ENCODE results near the gene ARL5B. TPM values are rescaled to one million over a fixed set of nuclear protein-coding genes. Genes with fewer than 3 reads are reported as not detected.

The ARL5B gene
- total RNA-seq, 2 experiments from 2014 or later: 9.1 TPM

- ChIA-PET CTCF (no interaction called here), POLR2A (no interaction called here)
- Mint-ChIP-seq H3K27ac (no peak overlapping the region), H3K9me3 (ENCODE audit: insufficient read depth) (no peaks in the 10 kb centered on the region), H3K27me3 (ENCODE audit: low read depth) (no peaks in the 10 kb centered on the region), H3K36me3 (ENCODE audit: low read depth) (peaks cover 7% of the 10 kb centered on the region), H3K4me1 (ENCODE audit: low read depth) (peaks cover 13% of the 10 kb centered on the region), H3K4me3 (no peak overlapping the region)
- ATAC-seq (no peak), DNase-seq (no peak)
Observed at GRCh38 chr10:18685555-18685954, 26.3 kb downstream of the ARL5B start.

GRCh38 chr10:18687195-18687594 lies 28.0 kb downstream of the ARL5B start:
- peaks cover 13% of the 10 kb centered on the region for H3K4me1 Mint-ChIP-seq (ENCODE audit: low read depth)
- H3K27me3 Mint-ChIP-seq (ENCODE audit: low read depth): no peaks in the 10 kb centered on the region
- peaks cover 4% of the 10 kb centered on the region for H3K36me3 Mint-ChIP-seq (ENCODE audit: low read depth)
- ChIA-PET POLR2A (no interaction called here), CTCF (no interaction called here)
- no peak overlapping the region for H3K4me3 Mint-ChIP-seq
- DNase-seq (no peak), ATAC-seq (no peak)
- H3K27ac Mint-ChIP-seq: no peak overlapping the region
- H3K9me3 Mint-ChIP-seq (ENCODE audit: insufficient read depth): no peaks in the 10 kb centered on the region

- peaks cover 13% of the 10 kb centered on the region for H3K4me1 Mint-ChIP-seq (ENCODE audit: low read depth)
Observed at GRCh38 chr10:18687706-18688105, 28.5 kb downstream of the ARL5B start.

GRCh38 chr10:18689498-18689897 lies 30.3 kb downstream of the ARL5B start:
- CTCF ChIA-PET: no interaction called here
- Mint-ChIP-seq H3K36me3 (ENCODE audit: low read depth) (no peaks in the 10 kb centered on the region), H3K9me3 (ENCODE audit: insufficient read depth) (no peaks in the 10 kb centered on the region), H3K4me3 (no peak overlapping the region), H3K27me3 (ENCODE audit: low read depth) (no peaks in the 10 kb centered on the region), H3K4me1 (ENCODE audit: low read depth) (peaks cover 9% of the 10 kb centered on the region), H3K27ac (no peak overlapping the region)
- ATAC-seq (no peak), DNase-seq (no peak)
- POLR2A ChIA-PET: no interaction called here

More at GRCh38 chr10:18687706-18688105, 28.5 kb downstream of the ARL5B start:
- H3K4me3 Mint-ChIP-seq: no peak overlapping the region
- no peaks in the 10 kb centered on the region for H3K27me3 Mint-ChIP-seq (ENCODE audit: low read depth)
- H3K9me3 Mint-ChIP-seq (ENCODE audit: insufficient read depth): no peaks in the 10 kb centered on the region
- POLR2A ChIA-PET: no interaction called here
- ATAC-seq: no peak
- no peak overlapping the region for H3K27ac Mint-ChIP-seq
- no peak for DNase-seq
- H3K36me3 Mint-ChIP-seq (ENCODE audit: low read depth): peaks cover 4% of the 10 kb centered on the region
- CTCF ChIA-PET: no interaction called here

GRCh38 chr10:18690541-18690940 lies 31.3 kb downstream of the ARL5B start:
- POLR2A ChIA-PET: no interaction called here
- DNase-seq (no peak), ATAC-seq (no peak)
- no peaks in the 10 kb centered on the region for H3K27me3 Mint-ChIP-seq (ENCODE audit: low read depth)
- H3K36me3 Mint-ChIP-seq (ENCODE audit: low read depth): no peaks in the 10 kb centered on the region
- H3K27ac Mint-ChIP-seq: no peak overlapping the region
- no peaks in the 10 kb centered on the region for H3K9me3 Mint-ChIP-seq (ENCODE audit: insufficient read depth)
- H3K4me1 Mint-ChIP-seq (ENCODE audit: low read depth): no peaks in the 10 kb centered on the region
- H3K4me3 Mint-ChIP-seq: no peak overlapping the region
- CTCF ChIA-PET: no interaction called here

GRCh38 chr10:18699849-18700840 lies 40.9 kb downstream of the ARL5B start:
- H3K27ac Mint-ChIP-seq: no peak overlapping the region
- DNase-seq (no peak), ATAC-seq (no peak)
- no peaks in the 10 kb centered on the region for H3K27me3 Mint-ChIP-seq (ENCODE audit: low read depth)
- CTCF ChIA-PET: no interaction called here
- H3K36me3 Mint-ChIP-seq (ENCODE audit: low read depth): no peaks in the 10 kb centered on the region
- H3K4me3 Mint-ChIP-seq: no peak overlapping the region
- H3K4me1 Mint-ChIP-seq (ENCODE audit: low read depth): no peaks in the 10 kb centered on the region
- POLR2A ChIA-PET: no interaction called here
- H3K9me3 Mint-ChIP-seq (ENCODE audit: insufficient read depth): no peaks in the 10 kb centered on the region

- CTCF ChIA-PET: no interaction called here
- DNase-seq (no peak), ATAC-seq (no peak)
- Mint-ChIP-seq H3K27ac (no peak overlapping the region), H3K4me3 (no peak overlapping the region), H3K4me1 (ENCODE audit: low read depth) (no peaks in the 10 kb centered on the region), H3K27me3 (ENCODE audit: low read depth) (no peaks in the 10 kb centered on the region), H3K36me3 (ENCODE audit: low read depth) (no peaks in the 10 kb centered on the region), H3K9me3 (ENCODE audit: insufficient read depth) (no peaks in the 10 kb centered on the region)
- POLR2A ChIA-PET: no interaction called here
Observed at GRCh38 chr10:18703521-18703920, 44.3 kb downstream of the ARL5B start.

GRCh38 chr10:18710201-18710653 lies 51.0 kb downstream of the ARL5B start:
- ChIA-PET POLR2A (no interaction called here), CTCF (no interaction called here)
- ATAC-seq (no peak), DNase-seq (no peak)
- Mint-ChIP-seq H3K27ac (no peak overlapping the region), H3K4me1 (ENCODE audit: low read depth) (no peaks in the 10 kb centered on the region), H3K36me3 (ENCODE audit: low read depth) (no peaks in the 10 kb centered on the region), H3K9me3 (ENCODE audit: insufficient read depth) (no peaks in the 10 kb centered on the region), H3K27me3 (ENCODE audit: low read depth) (no peaks in the 10 kb centered on the region), H3K4me3 (no peak overlapping the region)

GRCh38 chr10:18713077-18713476 lies 53.8 kb downstream of the ARL5B start:
- H3K27ac Mint-ChIP-seq: no peak overlapping the region
- no peaks in the 10 kb centered on the region for H3K27me3 Mint-ChIP-seq (ENCODE audit: low read depth)
- ChIA-PET CTCF (no interaction called here), POLR2A (interaction anchor here (0.6 kb wide), 1 partner anchor 54 kb away, joined by 4 read pairs; no protein-coding TSS in a partner anchor)
- H3K9me3 Mint-ChIP-seq (ENCODE audit: insufficient read depth): no peaks in the 10 kb centered on the region
- no peak for DNase-seq
- no peaks in the 10 kb centered on the region for H3K36me3 Mint-ChIP-seq (ENCODE audit: low read depth)
- H3K4me1 Mint-ChIP-seq (ENCODE audit: low read depth): no peaks in the 10 kb centered on the region
- no peak overlapping the region for H3K4me3 Mint-ChIP-seq
- ATAC-seq: no peak

- ChIA-PET POLR2A (no interaction called here), CTCF (no interaction called here)
- ATAC-seq (no peak), DNase-seq (no peak)
- Mint-ChIP-seq H3K36me3 (ENCODE audit: low read depth) (no peaks in the 10 kb centered on the region), H3K27ac (no peak overlapping the region), H3K9me3 (ENCODE audit: insufficient read depth) (no peaks in the 10 kb centered on the region), H3K4me3 (no peak overlapping the region), H3K4me1 (ENCODE audit: low read depth) (no peaks in the 10 kb centered on the region), H3K27me3 (ENCODE audit: low read depth) (no peaks in the 10 kb centered on the region)
Observed at GRCh38 chr10:18718991-18719390, 59.8 kb downstream of the ARL5B start.

- Mint-ChIP-seq H3K27me3 (ENCODE audit: low read depth) (no peaks in the 10 kb centered on the region), H3K36me3 (ENCODE audit: low read depth) (no peaks in the 10 kb centered on the region), H3K4me3 (no peak overlapping the region), H3K9me3 (ENCODE audit: insufficient read depth) (no peaks in the 10 kb centered on the region), H3K27ac (no peak overlapping the region), H3K4me1 (ENCODE audit: low read depth) (no peaks in the 10 kb centered on the region)
- POLR2A ChIA-PET: no interaction called here
- CTCF ChIA-PET: no interaction called here
- DNase-seq: no peak
- ATAC-seq: no peak
Observed at GRCh38 chr10:18719811-18720210, 60.6 kb downstream of the ARL5B start.

GRCh38 chr10:18721067-18721466 lies 61.8 kb downstream of the ARL5B start:
- Mint-ChIP-seq H3K4me1 (ENCODE audit: low read depth) (no peaks in the 10 kb centered on the region), H3K4me3 (no peak overlapping the region), H3K27ac (no peak overlapping the region), H3K9me3 (ENCODE audit: insufficient read depth) (no peaks in the 10 kb centered on the region), H3K27me3 (ENCODE audit: low read depth) (no peaks in the 10 kb centered on the region), H3K36me3 (ENCODE audit: low read depth) (no peaks in the 10 kb centered on the region)
- ATAC-seq: no peak
- ChIA-PET CTCF (no interaction called here), POLR2A (interaction anchor here (0.9 kb wide), 1 partner anchor 10 kb away, joined by 3 read pairs; no protein-coding TSS in a partner anchor)
- DNase-seq: no peak

All from activated CD8-positive, alpha-beta T cell treated with anti-CD3 and anti-CD28 coated beads, Interleukin-2, amount 10 ng/mL, durations not matched to agents 7 days and 5 days (primary cell).